Uterus (tissue), 4 donors: ENCODE results near the gene PTPRJ. TPM values are rescaled to one million over a fixed set of nuclear protein-coding genes. Genes with fewer than 3 reads are reported as not detected.

Experiments used
- DNase-seq, 2 donors: peaks; one replicate each; pipeline ENCODE4 v3.0.0-alpha.2; 2019 to 2020
- H3K27ac ChIP-seq, 2 donors: fragments of 200-600 bp; sonication (generic); 1 replicate in 1 of 2; 2 replicates in 1 of 2; pipeline ENCODE4 v1.5.1; 2016 to 2018
- H3K27me3 ChIP-seq, 2 donors: fragments of 200-600 bp; sonication (generic); one replicate each; pipeline ENCODE4 v1.5.1; 2018 to 2019; ENCODE audit warnings: control low read depth in 1 of 2
- H3K36me3 ChIP-seq, 2 donors: fragments of 200-600 bp; sonication (generic); one replicate each; pipeline ENCODE4 v1.5.1; 2019; ENCODE audit warnings: control low read depth in 1 of 2
- H3K4me1 ChIP-seq, 2 donors: fragments of 200-600 bp; sonication (generic); one replicate each; pipeline ENCODE4 v1.5.1; 2018 to 2019; ENCODE audit warnings: control low read depth in 1 of 2
- H3K4me3 ChIP-seq, 2 donors: fragments of 200-600 bp; sonication (generic); 1 replicate in 1 of 2; 2 replicates in 1 of 2; pipeline ENCODE4 v1.5.1; 2018 to 2019; ENCODE audit warnings: mild to moderate bottlenecking in 1 of 2
- H3K9me3 ChIP-seq, 2 donors: fragments of 200-600 bp; sonication (generic); one replicate each; pipeline ENCODE4 v1.5.1; 2019; ENCODE audit warnings: control low read depth in 1 of 2
- POLR2A ChIP-seq, 2 donors: fragments of 450-650 bp; IDR thresholded peaks; one replicate each; pipeline ENCODE4 v1.6.1; 2016; ENCODE audit warnings: antibody characterized with exemption in 2 of 2, mild to moderate bottlenecking in 1 of 2, moderate library complexity in 1 of 2
- intact Hi-C: fragments of 100-400 bp; cut with DNase I; formaldehyde crosslinking; loops from one replicate; pipeline ENCODE4 v1.15.1; 2023; ENCODE audit warnings: low total_unique reads
- total RNA-seq, 4 donors: library from RNA; depleted of rRNA in 3 of 4; stranded (reverse); fragments of >200 nt in 3 of 4; gene quantifications; one replicate each; pipeline versions ENCODE4 v1.1.0 to v1.2.4, GENCODE V29; 2014 to 2023
- TF ChIP-seq, protein P1 (sequence below), 4 experiments: fragments of 200-600 bp in 2 of 4; fragments of 450-650 bp in 2 of 4; sonication (generic) in 2 of 4; IDR thresholded peaks; one replicate each; pipeline ENCODE4 v1.5.1; 2016 to 2019; ENCODE audit warnings: antibody characterized with exemption in 4 of 4, mild to moderate bottlenecking in 2 of 4, moderate library complexity in 1 of 4
- donor health status: DM: yes; HTN: yes; CAD: no.

The PTPRJ gene
- total RNA-seq, 4 donors from 2014 or later: 2.1 to 22.1 (median 7.1) TPM

DNA sequence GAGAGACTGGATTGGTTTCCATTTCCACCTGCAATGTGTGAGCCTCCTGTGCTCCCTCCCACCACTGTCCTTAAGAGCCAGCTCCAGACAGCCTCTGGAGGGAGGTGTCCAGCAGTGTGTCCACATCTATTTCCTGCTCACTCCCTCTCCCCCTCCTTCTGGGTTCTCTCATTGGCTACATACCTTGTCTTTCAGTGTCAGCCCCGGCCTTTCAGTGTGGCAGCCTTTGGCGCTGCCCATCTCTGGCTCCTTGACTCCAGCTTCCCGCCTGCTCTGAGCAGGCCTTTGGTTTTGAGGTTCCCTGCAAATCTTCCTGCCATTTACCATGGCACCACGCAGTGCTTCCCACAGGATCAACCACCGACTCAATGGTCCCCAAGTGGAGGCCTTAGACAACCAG, 19.0 kb upstream of the PTPRJ start:
- no peak for DNase-seq
- intact Hi-C loops: no loop called here
- Histone ChIP-seq H3K27ac (no peak overlapping the region), H3K4me1 (no peaks in the 10 kb centered on the region), H3K4me3 (no peak overlapping the region), H3K9me3 (no peaks in the 10 kb centered on the region), H3K27me3 (no peaks in the 10 kb centered on the region), H3K36me3 (no peaks in the 10 kb centered on the region)
- TF ChIP-seq, protein P1, sequence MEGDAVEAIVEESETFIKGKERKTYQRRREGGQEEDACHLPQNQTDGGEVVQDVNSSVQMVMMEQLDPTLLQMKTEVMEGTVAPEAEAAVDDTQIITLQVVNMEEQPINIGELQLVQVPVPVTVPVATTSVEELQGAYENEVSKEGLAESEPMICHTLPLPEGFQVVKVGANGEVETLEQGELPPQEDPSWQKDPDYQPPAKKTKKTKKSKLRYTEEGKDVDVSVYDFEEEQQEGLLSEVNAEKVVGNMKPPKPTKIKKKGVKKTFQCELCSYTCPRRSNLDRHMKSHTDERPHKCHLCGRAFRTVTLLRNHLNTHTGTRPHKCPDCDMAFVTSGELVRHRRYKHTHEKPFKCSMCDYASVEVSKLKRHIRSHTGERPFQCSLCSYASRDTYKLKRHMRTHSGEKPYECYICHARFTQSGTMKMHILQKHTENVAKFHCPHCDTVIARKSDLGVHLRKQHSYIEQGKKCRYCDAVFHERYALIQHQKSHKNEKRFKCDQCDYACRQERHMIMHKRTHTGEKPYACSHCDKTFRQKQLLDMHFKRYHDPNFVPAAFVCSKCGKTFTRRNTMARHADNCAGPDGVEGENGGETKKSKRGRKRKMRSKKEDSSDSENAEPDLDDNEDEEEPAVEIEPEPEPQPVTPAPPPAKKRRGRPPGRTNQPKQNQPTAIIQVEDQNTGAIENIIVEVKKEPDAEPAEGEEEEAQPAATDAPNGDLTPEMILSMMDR (IDR thresholded peaks at IDR 0.05): no peak
- no peak for TF ChIP-seq POLR2A (IDR thresholded peaks at IDR 0.05)

DNA sequence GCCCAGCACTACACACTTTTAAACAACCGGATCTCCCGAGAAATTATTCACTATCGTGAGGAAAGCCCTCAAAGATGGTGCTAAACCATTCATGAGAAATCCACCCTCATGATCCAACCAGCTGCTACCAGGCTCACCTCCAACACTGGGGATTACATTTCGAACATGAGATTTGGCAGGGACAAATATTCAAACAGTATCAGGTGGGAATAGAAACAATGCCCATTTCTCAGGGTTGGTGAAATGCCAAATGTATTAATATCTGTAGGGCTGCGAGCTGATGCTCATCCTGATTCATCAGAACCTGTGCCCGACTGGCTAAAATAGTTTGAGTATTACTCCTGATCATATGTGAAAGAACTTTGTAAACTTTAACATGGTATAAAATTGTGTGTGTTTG, 15.8 kb upstream of the PTPRJ start:
- no peak overlapping the region for H3K4me3 ChIP-seq
- intact Hi-C loops: no loop called here
- H3K27ac ChIP-seq: no peak overlapping the region
- TF ChIP-seq, protein P1 (IDR thresholded peaks at IDR 0.05): no peak
- no peak for TF ChIP-seq POLR2A (IDR thresholded peaks at IDR 0.05)
- H3K36me3 ChIP-seq: no peaks in the 10 kb centered on the region
- no peaks in the 10 kb centered on the region for H3K9me3 ChIP-seq
- no peaks in the 10 kb centered on the region for H3K27me3 ChIP-seq
- DNase-seq: no peak
- no peaks in the 10 kb centered on the region for H3K4me1 ChIP-seq

DNA sequence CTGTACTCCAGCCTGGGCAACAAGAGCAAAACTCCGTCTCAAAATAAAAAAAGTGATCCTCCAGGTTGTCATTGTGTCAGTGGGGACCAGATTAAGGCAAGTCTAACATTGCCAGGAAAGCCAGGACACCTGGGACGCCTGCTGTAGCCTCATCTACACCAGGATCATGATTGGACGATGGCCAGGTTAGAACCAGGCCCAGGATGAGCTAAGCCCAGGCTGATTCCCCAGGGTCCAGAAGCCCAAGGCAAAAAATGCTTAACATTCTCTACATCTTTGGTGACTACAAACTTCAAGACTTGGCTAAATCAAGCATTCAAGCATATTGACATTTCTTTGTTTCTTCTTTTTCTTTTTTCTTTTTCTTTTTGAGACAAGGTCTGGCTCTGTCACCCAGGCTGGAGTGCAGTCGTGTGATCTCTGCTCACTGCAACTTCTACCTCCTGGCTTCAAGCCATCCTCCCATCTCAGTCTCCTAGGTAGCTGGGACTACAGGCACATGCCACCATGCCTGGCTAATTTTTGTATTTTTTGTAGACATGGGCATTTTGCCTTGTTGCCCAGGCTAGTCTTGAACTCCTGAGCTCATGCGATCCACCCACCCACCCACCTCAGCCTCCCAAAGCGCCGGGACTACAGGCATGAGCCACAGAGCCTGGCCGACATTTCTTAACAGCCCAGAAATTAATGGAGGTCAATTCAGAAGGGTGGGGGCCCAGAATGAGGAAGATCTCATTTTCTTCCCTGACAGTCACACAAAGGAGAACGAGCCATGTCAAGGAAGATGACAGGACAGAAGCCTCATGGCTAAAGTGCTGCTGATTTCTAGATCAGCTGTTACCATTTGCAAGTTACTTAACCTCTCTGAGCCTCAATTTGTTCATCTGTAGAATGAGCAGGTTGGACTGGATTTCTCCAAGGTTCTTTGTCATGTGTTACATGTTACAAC, 12.5 kb upstream of the PTPRJ start:
- no peak for DNase-seq
- H3K36me3 ChIP-seq: no peaks in the 10 kb centered on the region
- no peaks in the 10 kb centered on the region for H3K27me3 ChIP-seq
- intact Hi-C loops: no loop called here
- H3K4me3 ChIP-seq: no peak overlapping the region
- H3K27ac ChIP-seq: no peak overlapping the region
- H3K4me1 ChIP-seq: no peaks in the 10 kb centered on the region
- TF ChIP-seq, protein P1 (IDR thresholded peaks at IDR 0.05): no peak
- TF ChIP-seq POLR2A (IDR thresholded peaks at IDR 0.05): no peak
- no peaks in the 10 kb centered on the region for H3K9me3 ChIP-seq

DNA sequence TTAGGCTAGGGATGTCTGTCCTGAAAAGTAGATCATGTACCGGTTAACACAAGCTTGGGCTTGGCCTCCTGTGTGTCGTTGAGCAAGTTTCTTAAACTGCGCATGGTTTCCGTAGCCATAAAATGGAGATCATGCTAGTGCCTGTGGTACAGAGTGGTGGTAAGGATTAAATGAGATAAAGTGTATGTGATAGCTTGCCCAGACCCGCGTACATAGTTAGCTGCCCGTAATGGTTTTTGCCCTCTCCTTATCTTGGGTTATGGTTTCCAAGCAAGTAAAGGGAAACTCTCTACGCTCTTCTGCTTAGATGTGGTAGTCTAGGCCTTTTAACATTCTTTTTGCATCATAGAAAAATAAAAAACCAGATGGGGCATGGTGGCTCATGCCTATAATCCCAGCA, 11.0 kb upstream of the PTPRJ start:
- no peak for TF ChIP-seq POLR2A (IDR thresholded peaks at IDR 0.05)
- TF ChIP-seq, protein P1 (IDR thresholded peaks at IDR 0.05): no peak
- Histone ChIP-seq H3K4me3 (no peak overlapping the region), H3K36me3 (no peaks in the 10 kb centered on the region), H3K27ac (no peak overlapping the region), H3K4me1 (no peaks in the 10 kb centered on the region), H3K27me3 (no peaks in the 10 kb centered on the region), H3K9me3 (no peaks in the 10 kb centered on the region)
- intact Hi-C loops: no loop called here
- DNase-seq: no peak

DNA sequence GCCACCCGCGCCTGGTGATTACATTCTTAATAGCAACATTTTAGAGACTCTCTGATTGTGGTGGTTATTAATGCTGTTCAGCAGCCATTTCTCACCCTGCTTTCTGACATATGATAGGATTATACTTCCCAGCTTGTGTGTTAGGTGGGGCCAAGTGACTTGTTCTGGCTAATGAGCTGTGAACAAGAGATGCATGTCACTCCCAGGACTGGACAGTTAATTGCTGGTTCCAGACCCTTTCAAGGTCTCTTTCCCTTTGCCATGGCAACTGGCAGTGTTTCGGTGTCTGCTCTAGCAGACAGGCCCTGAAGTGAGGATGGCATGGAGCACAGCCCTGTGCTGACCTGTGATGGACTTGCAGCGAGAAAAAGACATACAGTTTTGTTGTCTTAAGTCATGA, 8.9 kb upstream of the PTPRJ start:
- H3K27me3 ChIP-seq: no peaks in the 10 kb centered on the region
- intact Hi-C loops: no loop called here
- no peaks in the 10 kb centered on the region for H3K4me1 ChIP-seq
- no peaks in the 10 kb centered on the region for H3K36me3 ChIP-seq
- no peaks in the 10 kb centered on the region for H3K9me3 ChIP-seq
- no peak for DNase-seq
- no peak overlapping the region for H3K27ac ChIP-seq
- no peak for TF ChIP-seq POLR2A (IDR thresholded peaks at IDR 0.05)
- TF ChIP-seq, protein P1 (IDR thresholded peaks at IDR 0.05): no peak
- no peak overlapping the region for H3K4me3 ChIP-seq
